Mesendoderm (in vitro differentiated cells): ENCODE data around the gene KSR2.

Source experiments
- DNase-seq: peaks from one replicate; pipeline ENCODE4 v3.0.0; 2013
- H2AK5ac ChIP-seq: 2 replicates; pipeline ENCODE4 v1.6.1; 2013; ENCODE audit warnings: low read length, inconsistent platforms
- H2BK120ac ChIP-seq: 2 replicates; pipeline ENCODE4 v1.6.1; 2013; ENCODE audit warnings: low read depth, mild to moderate bottlenecking, low read length, moderate library complexity, mixed read lengths
- H2BK15ac ChIP-seq: replicated peaks from 2 replicates; pipeline ENCODE4 v1.6.1; 2013; ENCODE audit warnings: low read depth, mild to moderate bottlenecking, moderate library complexity
- H2BK5ac ChIP-seq: 2 replicates; pipeline ENCODE4 v1.6.1; 2013; ENCODE audit warnings: low read length, inconsistent platforms
- H3K18ac ChIP-seq: 2 replicates; pipeline ENCODE4 v1.6.1; 2013; ENCODE audit warnings: mild to moderate bottlenecking, low read length, mixed read lengths
- H3K23ac ChIP-seq: one replicate; pipeline ENCODE4 v1.6.1; 2013; ENCODE audit warnings: low read length
- H3K27ac ChIP-seq: 2 replicates; pipeline ENCODE4 v1.5.1; 2013; ENCODE audit warnings: low read depth, mild to moderate bottlenecking, inconsistent platforms, low read length, moderate library complexity
- H3K27me3 ChIP-seq: 2 replicates; pipeline ENCODE4 v1.6.1; 2013; ENCODE audit warnings: low read length, control low read depth, mild to moderate bottlenecking, inconsistent platforms; ENCODE audit not compliant: insufficient read depth, poor library complexity
- H3K36me3 ChIP-seq: 2 replicates; pipeline ENCODE4 v1.6.1; 2013; ENCODE audit warnings: low read length, inconsistent platforms; ENCODE audit not compliant: control insufficient read depth, insufficient read depth
- H3K4ac ChIP-seq: one replicate; pipeline ENCODE4 v1.6.1; 2013; ENCODE audit warnings: low read depth, mild to moderate bottlenecking, low read length, moderate library complexity
- H3K4me1 ChIP-seq: 2 replicates; pipeline ENCODE4 v1.6.1; 2013; ENCODE audit warnings: low read depth, low read length, inconsistent platforms; ENCODE audit not compliant: control insufficient read depth
- H3K4me2 ChIP-seq: 2 replicates; pipeline ENCODE4 v1.6.1; 2013; ENCODE audit warnings: low read length
- H3K4me3 ChIP-seq: 2 replicates; pipeline ENCODE4 v1.5.1; 2013; ENCODE audit warnings: mild to moderate bottlenecking, low read length
- H3K56ac ChIP-seq: one replicate; pipeline ENCODE4 v1.6.1; 2013; ENCODE audit warnings: low read length
- H3K79me1 ChIP-seq: 2 replicates; pipeline ENCODE4 v1.6.1; 2013; ENCODE audit warnings: low read length, inconsistent platforms
- H3K79me2 ChIP-seq: 2 replicates; pipeline ENCODE4 v1.6.1; 2013; ENCODE audit warnings: mild to moderate bottlenecking, low read length; ENCODE audit not compliant: control insufficient read depth, insufficient read depth
- H3K9ac ChIP-seq: 2 replicates; pipeline ENCODE4 v1.6.1; 2013; ENCODE audit warnings: low read length, inconsistent platforms
- H4K5ac ChIP-seq: one replicate; pipeline ENCODE4 v1.6.1; 2013; ENCODE audit warnings: low read length
- H4K8ac ChIP-seq: one replicate; pipeline ENCODE4 v1.6.1; 2013; ENCODE audit warnings: low read depth, mild to moderate bottlenecking, control low read depth, low read length, moderate library complexity
- WGBS: extraction: QIAGEN DNeasy Blood & Tissue Kit; methylation state at CpG from one replicate; pipeline ENCODE4 v1.1.7; 2013; ENCODE audit warnings: low lambda C conversion rate, missing lambda C conversion rate; ENCODE audit not compliant: insufficient coverage; ENCODE audit errors: extremely low coverage; 5-methylcytosine and 5-hydroxymethylcytosine counted together

KSR2 gene

GRCh38 chr12:117844114-117844830 is 124.5 kb downstream of the KSR2 start:
- Histone ChIP-seq H2BK120ac (no peak overlapping the region), H3K56ac (no peak overlapping the region), H3K4me3 (no peak overlapping the region), H2AK5ac (no peak overlapping the region), H3K4me2 (no peak overlapping the region), H4K8ac (no peak overlapping the region), H3K79me2 (no peaks in the 10 kb centered on the region), H4K5ac (no peak overlapping the region), H3K27me3 (no peaks in the 10 kb centered on the region), H3K23ac (no peak overlapping the region), H3K4ac (no peak overlapping the region), H3K4me1 (no peaks in the 10 kb centered on the region), H2BK15ac (no peak overlapping the region), H3K36me3 (no peaks in the 10 kb centered on the region), H3K18ac (no peak overlapping the region), H3K9ac (no peak overlapping the region), H3K79me1 (no peaks in the 10 kb centered on the region), H2BK5ac (no peak overlapping the region), H3K27ac (no peak overlapping the region)
- no CpG with 5 or more reads among the region's 1 CpG for WGBS
- no peak for DNase-seq

DNA sequence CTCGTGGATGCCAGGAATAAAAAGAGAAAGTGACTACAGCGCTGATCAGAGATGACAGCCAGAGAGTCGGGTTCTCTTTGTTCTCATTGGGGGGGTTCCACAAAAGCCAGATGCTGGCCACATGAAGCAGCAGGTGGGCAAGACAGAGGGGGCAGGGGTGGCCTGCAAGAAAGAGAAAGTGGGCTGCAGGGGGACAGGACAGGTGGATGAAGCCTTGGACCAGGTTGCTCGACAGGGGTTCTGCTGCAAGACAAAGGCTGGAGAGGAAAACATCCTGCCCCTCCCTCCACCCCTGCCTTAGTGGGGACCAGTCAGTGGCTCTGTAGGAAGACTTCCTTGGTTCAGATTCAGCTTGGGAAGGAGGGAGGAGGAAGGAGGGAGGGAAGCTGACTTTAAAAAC is 126.2 kb downstream of the KSR2 start:
- Histone ChIP-seq H3K56ac (no peak overlapping the region), H2AK5ac (no peak overlapping the region), H2BK5ac (no peak overlapping the region), H3K27me3 (no peaks in the 10 kb centered on the region), H2BK120ac (no peak overlapping the region), H3K4me1 (no peaks in the 10 kb centered on the region), H2BK15ac (no peak overlapping the region), H3K23ac (no peak overlapping the region), H4K5ac (no peak overlapping the region), H3K79me2 (no peaks in the 10 kb centered on the region), H3K9ac (no peak overlapping the region), H3K79me1 (no peaks in the 10 kb centered on the region), H3K4me2 (no peak overlapping the region), H3K18ac (no peak overlapping the region), H3K4me3 (no peak overlapping the region), H3K36me3 (no peaks in the 10 kb centered on the region), H3K27ac (no peak overlapping the region), H3K4ac (no peak overlapping the region), H4K8ac (no peak overlapping the region)
- WGBS: no CpG with 5 or more reads among the region's 4 CpGs
- DNase-seq: no peak

GRCh38 chr12:117842220-117842619 is 126.6 kb downstream of the KSR2 start:
- no peak for DNase-seq
- no peaks in the 10 kb centered on the region for H3K36me3 ChIP-seq
- WGBS: no CpG with 5 or more reads among the region's 2 CpGs

DNA sequence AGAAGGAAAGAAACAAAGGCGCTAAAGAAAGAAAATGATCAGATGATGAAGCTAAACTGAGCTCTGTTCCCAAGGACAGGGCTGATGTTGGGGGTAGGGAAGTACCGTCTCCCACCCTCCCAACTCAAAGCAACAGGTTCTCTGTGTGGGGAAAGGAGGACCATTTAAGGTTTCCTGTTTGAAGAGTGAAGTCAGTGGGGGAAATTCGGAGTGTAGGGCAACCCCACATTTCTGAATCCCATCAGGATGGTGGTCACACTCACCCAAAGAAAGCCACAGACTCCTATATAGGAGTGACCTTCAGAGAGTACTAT is 131.1 kb downstream of the KSR2 start:
- no peaks in the 10 kb centered on the region for H3K79me2 ChIP-seq
- no peaks in the 10 kb centered on the region for H3K4me1 ChIP-seq
- H3K4me3 ChIP-seq: no peak overlapping the region
- no peaks in the 10 kb centered on the region for H3K27me3 ChIP-seq
- H3K79me1 ChIP-seq: no peaks in the 10 kb centered on the region
- no peak overlapping the region for H2BK5ac ChIP-seq
- H3K56ac ChIP-seq: no peak overlapping the region
- no peak overlapping the region for H2AK5ac ChIP-seq
- no peaks in the 10 kb centered on the region for H3K36me3 ChIP-seq
- H3K27ac ChIP-seq: no peak overlapping the region
- no peak overlapping the region for H3K23ac ChIP-seq
- no peak for DNase-seq
- H3K9ac ChIP-seq: no peak overlapping the region
- no peak overlapping the region for H2BK15ac ChIP-seq
- H3K18ac ChIP-seq: no peak overlapping the region
- H3K4me2 ChIP-seq: no peak overlapping the region
- WGBS: no CpG with 5 or more reads among the region's 3 CpGs
- no peak overlapping the region for H2BK120ac ChIP-seq
- H3K4ac ChIP-seq: no peak overlapping the region
- H4K5ac ChIP-seq: no peak overlapping the region
- H4K8ac ChIP-seq: no peak overlapping the region

More at GRCh38 chr12:117842220-117842619, 126.6 kb downstream of the KSR2 start:
- Histone ChIP-seq H3K23ac (no peak overlapping the region), H2BK120ac (no peak overlapping the region), H4K5ac (no peak overlapping the region), H3K4ac (no peak overlapping the region), H3K4me1 (no peaks in the 10 kb centered on the region), H3K4me3 (no peak overlapping the region), H4K8ac (no peak overlapping the region), H3K79me1 (no peaks in the 10 kb centered on the region), H2AK5ac (no peak overlapping the region), H3K79me2 (no peaks in the 10 kb centered on the region), H3K27me3 (no peaks in the 10 kb centered on the region), H3K18ac (no peak overlapping the region), H3K27ac (no peak overlapping the region), H3K4me2 (no peak overlapping the region), H2BK15ac (no peak overlapping the region), H3K9ac (no peak overlapping the region), H3K56ac (no peak overlapping the region), H2BK5ac (no peak overlapping the region)

DNA sequence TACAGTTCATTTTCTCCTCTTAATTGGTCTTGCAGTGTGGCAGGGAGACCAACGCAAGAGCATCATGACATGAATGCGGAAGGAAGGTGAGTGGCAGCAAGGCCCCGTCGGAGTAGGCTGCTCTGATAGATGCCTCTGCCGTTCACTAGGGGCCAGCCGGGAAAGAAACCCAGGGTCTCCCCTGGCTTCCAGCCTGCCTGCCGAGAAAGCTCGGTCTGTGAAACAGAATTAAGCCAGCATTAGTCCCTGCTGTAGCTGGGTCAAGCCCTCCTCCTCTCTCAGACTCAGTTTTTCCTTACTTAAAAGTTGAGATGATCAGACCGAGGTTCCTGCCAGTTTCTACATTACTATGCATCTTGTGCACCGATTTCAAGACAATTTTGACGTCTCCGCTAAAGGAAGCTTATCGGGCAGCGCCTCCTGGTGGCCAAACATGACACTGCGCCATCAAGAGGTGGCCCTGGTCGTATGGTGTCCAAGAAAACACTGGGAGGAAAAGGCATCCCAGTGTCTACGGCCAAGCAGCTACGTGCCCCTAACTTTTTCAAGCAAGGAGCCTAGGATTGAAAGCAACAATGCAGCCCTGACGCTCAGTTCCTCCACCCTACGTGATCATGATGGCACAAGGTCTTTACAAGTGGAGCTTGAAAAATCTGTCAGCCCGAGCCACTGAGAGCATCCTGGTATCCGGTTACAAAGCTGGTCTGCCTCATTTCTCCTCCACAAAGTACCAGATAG is 131.6 kb downstream of the KSR2 start:
- Histone ChIP-seq H4K5ac (no peak overlapping the region), H3K27me3 (no peaks in the 10 kb centered on the region), H3K27ac (no peak overlapping the region), H3K23ac (no peak overlapping the region), H3K4me3 (no peak overlapping the region), H3K4me1 (no peaks in the 10 kb centered on the region), H3K9ac (no peak overlapping the region), H3K4me2 (peak overlapping the region; percentile 26), H2AK5ac (no peak overlapping the region), H3K4ac (no peak overlapping the region), H3K79me2 (no peaks in the 10 kb centered on the region), H2BK5ac (no peak overlapping the region), H3K56ac (no peak overlapping the region), H3K79me1 (no peaks in the 10 kb centered on the region), H2BK15ac (no peak overlapping the region), H4K8ac (no peak overlapping the region), H3K18ac (no peak overlapping the region), H2BK120ac (no peak overlapping the region), H3K36me3 (no peaks in the 10 kb centered on the region)
- DNase-seq: peak; percentile 76
- no CpG with 5 or more reads among the region's 22 CpGs for WGBS
